ENCODE results near the gene TBC1D4. TPM values are rescaled to one million over a fixed set of nuclear protein-coding genes. Genes with fewer than 3 reads are reported as not detected.
A peak's percentile ranks its signal among the peaks of the same experiment; 100 is the strongest.

Gene TBC1D4
- total and polyA plus RNA-seq, 10 of the 15 experiments (the other 5 are each of a cell fraction or from before 2014, with no cell fraction given) = 11.0 to 38.6 (median 25.5) TPM

DNA sequence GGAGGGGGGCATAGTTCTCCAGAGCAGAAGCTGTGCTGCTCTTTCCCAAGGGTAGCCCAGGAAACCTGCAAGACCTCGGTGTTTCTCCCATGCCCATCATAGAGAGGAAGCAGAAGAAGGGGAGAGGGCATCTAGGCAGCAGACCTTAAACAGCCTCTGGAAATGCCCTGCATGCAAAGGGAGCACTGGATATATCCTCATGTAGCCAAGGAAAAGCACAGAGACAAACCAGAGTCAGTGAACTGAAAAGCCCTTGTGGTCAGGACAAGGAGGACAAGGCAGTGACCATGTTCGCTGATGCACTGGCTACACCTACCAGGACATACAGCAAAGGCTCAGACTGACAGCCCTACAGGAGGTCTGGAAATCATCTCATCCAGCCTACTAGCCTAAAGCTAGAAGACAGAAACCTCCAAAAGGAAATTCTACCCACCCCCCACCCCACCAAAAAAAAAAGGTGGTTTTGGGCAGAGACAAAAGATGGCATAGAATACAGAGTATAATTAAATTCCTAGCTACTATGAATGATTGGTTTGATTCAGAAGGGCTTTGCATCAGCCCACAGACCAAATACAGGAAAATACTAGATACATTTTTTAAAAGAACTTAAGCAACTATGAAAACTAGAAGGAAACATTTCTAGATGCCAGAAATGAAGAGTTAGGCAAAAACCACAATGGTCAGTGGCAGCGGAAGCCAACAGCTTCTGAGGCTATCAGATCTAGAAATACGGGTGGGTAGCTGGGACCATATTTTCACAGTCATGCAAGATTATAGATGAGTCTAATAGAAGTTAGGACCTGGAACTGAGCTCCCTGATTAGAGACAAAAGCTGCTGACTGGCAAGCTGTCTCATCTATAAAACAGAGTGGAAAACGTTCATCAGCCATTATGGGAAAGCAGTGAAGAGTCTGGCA is 4.4 kb upstream of the TBC1D4 start:
- FAIRE-seq (peak; percentile 31), DNase-seq (ENCODE audit: low read depth, low spot score) (no peak), ATAC-seq (no peak)
- TF ChIP-seq RUNX3 (IDR thresholded peaks at IDR 0.05; ENCODE audit: low read length) (peak; percentile 56), RCOR1 (conservative IDR thresholded peaks at IDR 0.05; ENCODE audit: low read depth, low read length) (no peak)
- POLR2A ChIA-PET = interaction anchor here (1.0 kb wide), 1 partner anchor 17 kb away, joined by 3 read pairs; no protein-coding TSS in a partner anchor
- WGBS (ENCODE audit: insufficient coverage, insufficient replicate concordance, low lambda C conversion rate, missing lambda C conversion rate) = 44% methylated on average over 5 of the region's 5 CpGs
- Histone ChIP-seq H4K20me1 (ENCODE audit: control insufficient read depth, insufficient read depth) (no peaks in the 10 kb centered on the region), H3K9ac (ENCODE audit: control insufficient read depth, insufficient read depth, low read length) (no peak overlapping the region), H3K36me3 (ENCODE audit: control insufficient read depth in 2 of 2, insufficient read depth in 2 of 2, low read length in 1 of 2) (no peaks in the 10 kb centered on the region), H3K4me2 (ENCODE audit: control insufficient read depth, insufficient read depth) (no peak overlapping the region), H3K79me2 (ENCODE audit: control insufficient read depth, insufficient read depth, low read length) (peaks cover 5% of the 10 kb centered on the region), H3K27me3 (replicated peaks in 1 of 2; ENCODE audit: control insufficient read depth in 2 of 2, insufficient read depth in 2 of 2, low read length in 1 of 2) (no peaks in the 10 kb centered on the region), H3K4me1 (ENCODE audit: control insufficient read depth, insufficient read depth, low read length) (peaks cover 5% of the 10 kb centered on the region), H3K9me3 (replicated peaks; ENCODE audit: control insufficient read depth, insufficient read depth, low read length) (no peaks in the 10 kb centered on the region), H2AFZ (ENCODE audit: control insufficient read depth, low read depth, low read length) (no peak overlapping the region), H3K4me3 (no peak overlapping the region), H3K27ac (ENCODE audit: control insufficient read depth, insufficient read depth) (no peak overlapping the region)
- RAD21 ChIA-PET (ENCODE audit: unreplicated experiment) = interaction anchor here (0.5 to 1.7 kb wide), 5 partner anchors 9 to 185 kb away, joined by 3 to 7 read pairs (median 4); no protein-coding TSS in a partner anchor
- CTCF ChIA-PET = interaction anchor here (0.5 to 2.6 kb wide), 10 partner anchors 10 to 126 kb away, joined by 3 to 8 read pairs (median 4); no protein-coding TSS in a partner anchor
- SMC1A ChIA-PET (ENCODE audit: uncharacterized antibody, unreplicated experiment) = interaction anchor here (0.6 to 5.7 kb wide), 17 partner anchors 9 to 1197 kb away, joined by 3 to 75 read pairs (median 4); no protein-coding TSS in a partner anchor
- intact Hi-C loops (cut with micrococcal nuclease; ENCODE audit: unreplicated experiment) = no loop called here
- in situ Hi-C loops (cut with MboI) = loop anchor here (5.0 kb wide), 1 partner anchor 114 kb away; no protein-coding TSS in a partner anchor
- no TSS peak for BruUV-seq (replicated peaks)

DNA sequence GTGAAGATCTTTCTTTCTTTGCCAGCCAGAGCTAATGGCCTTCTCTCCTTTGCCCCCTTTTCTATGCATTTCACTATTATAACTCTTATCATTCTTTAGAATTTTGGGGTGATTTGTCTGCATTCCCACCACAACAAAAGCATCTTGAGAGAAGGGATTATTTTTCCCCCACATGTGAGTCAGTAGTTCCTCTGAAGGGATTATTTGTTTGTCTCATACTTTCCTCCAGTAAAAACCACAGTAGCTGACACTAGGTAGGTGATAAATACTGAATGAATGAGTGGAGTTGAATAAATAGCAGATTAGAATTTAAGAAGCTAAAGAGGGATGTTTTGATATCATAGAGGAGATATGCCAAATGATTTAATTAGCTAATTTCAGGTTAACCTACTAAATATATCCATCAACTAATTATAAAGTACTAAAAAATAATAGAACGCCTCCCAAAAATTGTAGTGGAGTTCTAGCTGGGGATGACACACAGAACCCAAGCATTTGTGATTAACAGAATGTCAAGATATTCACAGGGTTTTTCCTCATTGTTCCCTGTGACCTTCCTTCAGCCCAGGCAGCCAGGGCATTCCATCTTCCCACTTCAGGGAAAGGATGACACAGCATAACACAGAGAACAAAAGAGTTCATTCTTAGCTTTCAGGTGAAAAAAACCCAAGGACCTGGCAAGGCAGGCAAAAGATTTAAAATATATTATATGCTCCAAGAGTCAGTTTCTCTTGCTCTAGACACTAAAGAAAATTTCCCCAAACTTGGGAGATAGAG is 3.5 kb upstream of the TBC1D4 start:
- Histone ChIP-seq H2AFZ (ENCODE audit: control insufficient read depth, low read depth, low read length) (no peak overlapping the region), H4K20me1 (ENCODE audit: control insufficient read depth, insufficient read depth) (no peaks in the 10 kb centered on the region), H3K9ac (ENCODE audit: control insufficient read depth, insufficient read depth, low read length) (no peak overlapping the region), H3K27ac (ENCODE audit: control insufficient read depth, insufficient read depth) (no peak overlapping the region), H3K27me3 (replicated peaks in 1 of 2; ENCODE audit: control insufficient read depth in 2 of 2, insufficient read depth in 2 of 2, low read length in 1 of 2) (no peaks in the 10 kb centered on the region), H3K4me1 (ENCODE audit: control insufficient read depth, insufficient read depth, low read length) (peaks cover 5% of the 10 kb centered on the region), H3K79me2 (ENCODE audit: control insufficient read depth, insufficient read depth, low read length) (peaks cover 14% of the 10 kb centered on the region), H3K4me3 (no peak overlapping the region), H3K9me3 (replicated peaks; ENCODE audit: control insufficient read depth, insufficient read depth, low read length) (no peaks in the 10 kb centered on the region), H3K4me2 (ENCODE audit: control insufficient read depth, insufficient read depth) (no peak overlapping the region), H3K36me3 (ENCODE audit: control insufficient read depth in 2 of 2, insufficient read depth in 2 of 2, low read length in 1 of 2) (no peaks in the 10 kb centered on the region)
- ChIA-PET RAD21 (ENCODE audit: unreplicated experiment) (interaction anchor here (0.9 to 1.6 kb wide), 2 partner anchors 107 to 113 kb away, joined by 3 to 7 read pairs; no protein-coding TSS in a partner anchor), CTCF (interaction anchor here (0.8 to 2.6 kb wide), 7 partner anchors 9 to 119 kb away, joined by 3 to 8 read pairs (median 3); no protein-coding TSS in a partner anchor), POLR2A (no interaction called here), SMC1A (ENCODE audit: uncharacterized antibody, unreplicated experiment) (interaction anchor here (0.7 to 5.7 kb wide), 16 partner anchors 9 to 118 kb away, joined by 3 to 75 read pairs (median 4); no protein-coding TSS in a partner anchor)
- in situ Hi-C loops (cut with MboI) (loop anchor here (5.0 kb wide), 1 partner anchor 113 kb away; no protein-coding TSS in a partner anchor), intact Hi-C loops (cut with micrococcal nuclease; ENCODE audit: unreplicated experiment) (no loop called here)
- FAIRE-seq = no peak
- WGBS (ENCODE audit: insufficient coverage, insufficient replicate concordance, low lambda C conversion rate, missing lambda C conversion rate) = 39% methylated on average over 1 of the region's 1 CpG
- ATAC-seq = no peak
- no peak for DNase-seq (ENCODE audit: low read depth, low spot score)
- BruUV-seq (replicated peaks) = no TSS peak
- TF ChIP-seq CTCF (IDR thresholded peaks at IDR 0.05 in 2 of 3, conservative IDR thresholded peaks at IDR 0.05 in 1 of 3; ENCODE audit: control insufficient read depth in 2 of 3, extremely low read depth in 1 of 3, insufficient read depth in 1 of 3, low read depth in 3 of 3, low read length in 3 of 3) (no peak), IRF3 (IDR thresholded peaks at IDR 0.05) (no peak)
- TF ChIP-seq, protein P1, sequence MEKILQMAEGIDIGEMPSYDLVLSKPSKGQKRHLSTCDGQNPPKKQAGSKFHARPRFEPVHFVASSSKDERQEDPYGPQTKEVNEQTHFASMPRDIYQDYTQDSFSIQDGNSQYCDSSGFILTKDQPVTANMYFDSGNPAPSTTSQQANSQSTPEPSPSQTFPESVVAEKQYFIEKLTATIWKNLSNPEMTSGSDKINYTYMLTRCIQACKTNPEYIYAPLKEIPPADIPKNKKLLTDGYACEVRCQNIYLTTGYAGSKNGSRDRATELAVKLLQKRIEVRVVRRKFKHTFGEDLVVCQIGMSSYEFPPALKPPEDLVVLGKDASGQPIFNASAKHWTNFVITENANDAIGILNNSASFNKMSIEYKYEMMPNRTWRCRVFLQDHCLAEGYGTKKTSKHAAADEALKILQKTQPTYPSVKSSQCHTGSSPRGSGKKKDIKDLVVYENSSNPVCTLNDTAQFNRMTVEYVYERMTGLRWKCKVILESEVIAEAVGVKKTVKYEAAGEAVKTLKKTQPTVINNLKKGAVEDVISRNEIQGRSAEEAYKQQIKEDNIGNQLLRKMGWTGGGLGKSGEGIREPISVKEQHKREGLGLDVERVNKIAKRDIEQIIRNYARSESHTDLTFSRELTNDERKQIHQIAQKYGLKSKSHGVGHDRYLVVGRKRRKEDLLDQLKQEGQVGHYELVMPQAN (conservative IDR thresholded peaks at IDR 0.05) = no peak

All from GM12878 (cell line).